H1 (cell line): ENCODE results near the gene FOXP4. TPM values are rescaled to one million over a fixed set of nuclear protein-coding genes. Genes with fewer than 3 reads are reported as not detected.

Experiments
- CTCF ChIA-PET: fragments of 300-600 bp; sonication (Branson Sonifier 250); formaldehyde crosslinking; loops from one replicate; lab custom pipeline; 2021; ENCODE audit not compliant: partially characterized antibody; lab: Charles Lee
- POLR2A ChIA-PET: fragments of 300-600 bp; sonication (Branson Sonifier 250); formaldehyde crosslinking; loops from one replicate; lab custom pipeline; 2021; ENCODE audit warnings: inconsistent platforms; ENCODE audit not compliant: partially characterized antibody; lab: Charles Lee
- DNase-seq, 2 experiments: peaks; one replicate each; pipeline versions ENCODE4 v3.0.0 to v3.0.0-alpha.2; 2010 to 2022; ENCODE audit warnings: low spot score in 2 of 2, low read depth in 1 of 2, mixed read lengths in 1 of 2
- FAIRE-seq: peaks from 2 replicates; lab custom pipeline; 2011; peaks lifted over from hg19 to GRCh38; lab: Jason Lieb, UNC
- H2AFZ ChIP-seq: 2 replicates; pipeline ENCODE4 v1.8.1; 2012; ENCODE audit warnings: low read length, inconsistent platforms
- H2AK5ac ChIP-seq: 2 replicates; pipeline ENCODE4 v1.6.1; 2013; ENCODE audit warnings: low read depth, low read length
- H2BK120ac ChIP-seq: replicated peaks from 2 replicates; pipeline ENCODE3; 2013; ENCODE audit warnings: low read depth, low read length, inconsistent platforms
- H2BK12ac ChIP-seq: 2 replicates; pipeline ENCODE4 v1.6.1; 2013; ENCODE audit warnings: low read depth, low read length
- H2BK15ac ChIP-seq: 2 replicates; pipeline ENCODE4 v1.6.1; 2013; ENCODE audit warnings: low read length
- H2BK20ac ChIP-seq: 2 replicates; pipeline ENCODE4 v1.6.1; 2013; ENCODE audit warnings: low read length
- H2BK5ac ChIP-seq: 2 replicates; pipeline ENCODE4 v1.6.1; 2013; ENCODE audit warnings: low read depth, low read length
- H3K14ac ChIP-seq: 2 replicates; pipeline ENCODE4 v1.6.1; 2013; ENCODE audit warnings: inconsistent platforms; ENCODE audit not compliant: insufficient read length
- H3K18ac ChIP-seq: 2 replicates; pipeline ENCODE4 v1.6.1; 2013; ENCODE audit warnings: low read length; ENCODE audit errors: extremely low read depth
- H3K23ac ChIP-seq: 2 replicates; pipeline ENCODE4 v1.6.1; 2013; ENCODE audit warnings: inconsistent platforms; ENCODE audit not compliant: insufficient read length
- H3K23me2 ChIP-seq: 2 replicates; pipeline ENCODE4 v1.6.1; 2013; ENCODE audit warnings: low read depth, low read length
- H3K27ac ChIP-seq: 2 replicates; pipeline ENCODE4 v1.6.1; 2011; ENCODE audit warnings: low read depth, low read length, inconsistent platforms
- H3K27me3 ChIP-seq, 4 experiments: replicated peaks in 1 of 4; 1 replicate in 1 of 4; 2 replicates in 3 of 4; pipeline versions ENCODE4 v1.6.1 to v1.8.1; 2011 to 2013; ENCODE audit warnings: low read length in 3 of 4, mild to moderate bottlenecking in 3 of 4, inconsistent platforms in 2 of 4, mixed read lengths in 2 of 4, moderate library complexity in 1 of 4; ENCODE audit not compliant: control insufficient read depth in 3 of 4, insufficient read depth in 3 of 4; ENCODE audit errors: extremely low read depth in 1 of 4
- H3K36me3 ChIP-seq, 4 experiments: 2 replicates each; pipeline versions ENCODE4 v1.6.1 to v1.8.1; 2011 to 2013; ENCODE audit warnings: mild to moderate bottlenecking in 4 of 4, low read length in 3 of 4, moderate library complexity in 2 of 4, control low read depth in 1 of 4, inconsistent platforms in 1 of 4; ENCODE audit not compliant: insufficient read depth in 4 of 4, control insufficient read depth in 2 of 4
- H3K4ac ChIP-seq: replicated peaks from 2 replicates; pipeline ENCODE3; 2013; ENCODE audit warnings: low read length, low read depth, mixed read lengths, inconsistent platforms; ENCODE audit not compliant: insufficient read length
- H3K4me1 ChIP-seq, 4 experiments: replicated peaks in 1 of 4; 1 replicate in 1 of 4; 2 replicates in 3 of 4; pipeline versions ENCODE4 v1.6.1 to v1.8.1; 2011 to 2013; ENCODE audit warnings: low read length in 3 of 4, inconsistent platforms in 2 of 4, mixed read lengths in 1 of 4; ENCODE audit not compliant: insufficient read depth in 4 of 4, control insufficient read depth in 3 of 4
- H3K4me2 ChIP-seq, 2 experiments: 2 replicates each; pipeline versions ENCODE4 v1.6.1 to v1.8.1; 2011 to 2013; ENCODE audit warnings: low read depth in 2 of 2, low read length in 2 of 2, control low read depth in 1 of 2, inconsistent platforms in 1 of 2, mild to moderate bottlenecking in 1 of 2; ENCODE audit not compliant: insufficient read depth in 1 of 2
- H3K4me3 ChIP-seq, 4 experiments: fragments of 200-600, 300-600 bp in 1 of 4; sonication (generic), shearing (Covaris generic), sonication (Bioruptor Twin) in 1 of 4; 2 replicates each; pipeline versions ENCODE4 v1.5.1 to v1.8.1; 2011 to 2016; ENCODE audit warnings: low read length in 4 of 4, low read depth in 3 of 4, control low read depth in 2 of 4, inconsistent platforms in 2 of 4, mild to moderate bottlenecking in 2 of 4, mixed read lengths in 1 of 4, moderate library complexity in 1 of 4; ENCODE audit not compliant: insufficient read depth in 2 of 4; ENCODE audit errors: extremely low read depth in 1 of 4
- H3K56ac ChIP-seq: replicated peaks from 2 replicates; pipeline ENCODE3; 2013; ENCODE audit warnings: low read depth, mild to moderate bottlenecking, mixed read lengths, low read length, inconsistent platforms; ENCODE audit not compliant: insufficient read length
- H3K79me1 ChIP-seq: 2 replicates; pipeline ENCODE4 v1.6.1; 2013; ENCODE audit warnings: low read depth, low read length, control low read depth
- H3K79me2 ChIP-seq, 2 experiments: 2 replicates each; pipeline versions ENCODE4 v1.6.1 to v1.8.1; 2012 to 2013; ENCODE audit warnings: low read length in 2 of 2, mild to moderate bottlenecking in 2 of 2, inconsistent platforms in 1 of 2; ENCODE audit not compliant: insufficient read depth in 2 of 2, control insufficient read depth in 1 of 2
- H3K9ac ChIP-seq, 4 experiments: replicated peaks in 1 of 4; 1 replicate in 1 of 4; 2 replicates in 3 of 4; pipeline versions ENCODE4 v1.6.1 to v1.8.1; 2011 to 2013; ENCODE audit warnings: low read depth in 3 of 4, low read length in 3 of 4, control low read depth in 2 of 4, mild to moderate bottlenecking in 2 of 4, moderate library complexity in 2 of 4, inconsistent platforms in 1 of 4; ENCODE audit errors: extremely low read depth in 1 of 4
- H3K9me3 ChIP-seq, 2 experiments: 2 replicates each; pipeline versions ENCODE4 v1.6.1 to v1.8.1; 2012 to 2013; ENCODE audit warnings: mild to moderate bottlenecking in 2 of 2, moderate library complexity in 2 of 2, control low read depth in 1 of 2, inconsistent platforms in 1 of 2, low read depth in 1 of 2, low read length in 1 of 2, mixed read lengths in 1 of 2; ENCODE audit not compliant: insufficient read depth in 2 of 2
- H4K20me1 ChIP-seq, 2 experiments: replicated peaks in 1 of 2; 2 replicates each; pipeline versions ENCODE3 to v1.8.1; 2011 to 2013; ENCODE audit warnings: inconsistent platforms in 2 of 2, low read length in 2 of 2, mild to moderate bottlenecking in 1 of 2; ENCODE audit not compliant: insufficient read depth in 2 of 2, control insufficient read depth in 1 of 2
- H4K5ac ChIP-seq: 2 replicates; pipeline ENCODE4 v1.6.1; 2013; ENCODE audit warnings: low read length, low read depth, mixed read lengths, inconsistent platforms; ENCODE audit not compliant: insufficient read length
- H4K8ac ChIP-seq: 2 replicates; pipeline ENCODE4 v1.8.0; 2013; ENCODE audit warnings: mild to moderate bottlenecking, moderate library complexity, low read length, inconsistent platforms; ENCODE audit not compliant: insufficient read depth; ENCODE audit errors: extremely low read depth
- H4K91ac ChIP-seq: replicated peaks from 2 replicates; pipeline ENCODE3; 2013; ENCODE audit warnings: low read length, mixed read lengths, inconsistent platforms; ENCODE audit not compliant: insufficient read length
- E2F6 ChIP-seq: IDR thresholded peaks from 2 replicates; pipeline ENCODE4 v1.6.1; 2012; ENCODE audit warnings: inconsistent platforms
- PHF8 ChIP-seq: fragments of 200-600 bp; sonication (generic); conservative IDR thresholded peaks from 2 replicates; pipeline ENCODE4 v1.7.1; 2012; ENCODE audit warnings: low read depth, mild to moderate bottlenecking, inconsistent platforms, low read length, moderate library complexity
- POU5F1 ChIP-seq: IDR thresholded peaks from 2 replicates; pipeline ENCODE4 v1.6.1; 2011; ENCODE audit warnings: low read depth, mild to moderate bottlenecking, low read length, moderate library complexity
- RXRA ChIP-seq: IDR thresholded peaks from 2 replicates; pipeline ENCODE4 v1.6.1; 2011; ENCODE audit warnings: low read depth, mild to moderate bottlenecking, low read length, moderate library complexity; ENCODE audit not compliant: insufficient read depth
- TCF12 ChIP-seq: IDR thresholded peaks from 2 replicates; pipeline ENCODE4 v1.6.1; 2011; ENCODE audit warnings: low read depth, mild to moderate bottlenecking, low read length
- WGBS, 2 experiments: shearing (Covaris generic) in 1 of 2; methylation state at CpG; one replicate each; pipeline versions ENCODE4 v1.1.6 to v1.1.7; 2013 to 2015; ENCODE audit warnings: low lambda C conversion rate in 2 of 2, mixed read lengths in 2 of 2, inconsistent platforms in 1 of 2, low coverage in 1 of 2, missing lambda C conversion rate in 1 of 2; ENCODE audit not compliant: insufficient replicate concordance in 2 of 2, insufficient coverage in 1 of 2, insufficient read length in 1 of 2; ENCODE audit errors: extremely low coverage in 1 of 2, missing lambda C conversion rate in 1 of 2; 5-methylcytosine and 5-hydroxymethylcytosine counted together
- polyA plus RNA-seq, 7 experiments: library from polyadenylated mRNA; depleted of rRNA in 3 of 7; stranded (reverse) in 5 of 7; unstranded in 2 of 7; fragments of >200 nt in 5 of 7; fragments of 200-250 nt in 2 of 7; gene quantifications; 1 replicate in 5 of 7; 2 replicates in 1 of 7; 4 replicates in 1 of 7; pipeline versions ENCODE4 v1.2.1 to v1.2.3, GENCODE V29; 2011 to 2013; ENCODE audit warnings: missing spikeins in 2 of 7, mixed read lengths in 2 of 7
- total RNA-seq: library from RNA; stranded (reverse); fragmentation: NEBNext Ultra II Directional; extraction: Animal tissue kit (Norgen Biotek cat#: 25700); gene quantifications from 2 replicates; pipeline ENCODE4 v1.2.1, GENCODE V29; 2021
- TF ChIP-seq, protein P1 (sequence below): IDR thresholded peaks from 2 replicates; pipeline ENCODE4 v1.6.1; 2012; ENCODE audit warnings: low read length, inconsistent platforms
- TF ChIP-seq, protein P2 (sequence below): IDR thresholded peaks from 2 replicates; pipeline ENCODE4 v1.6.1; 2012; ENCODE audit warnings: inconsistent platforms

Gene FOXP4
- total and polyA plus RNA-seq, 2 of the 8 experiments (the other 6 are each of a cell fraction or from before 2014, with no cell fraction given): 4.8 to 13.3 TPM

- Histone ChIP-seq H4K8ac (no peak overlapping the region), H2AFZ (no peak overlapping the region), H3K4me1 (peaks cover 29 to 52% (median 37%) of the 10 kb centered on the region in 4 experiments), H4K5ac (no peak overlapping the region), H4K20me1 (no peaks in the 10 kb centered on the region), H2BK120ac (no peak overlapping the region), H3K4ac (peak overlapping the region; percentile 16), H3K18ac (0 out of 2 replicates have a peak overlapping the region, but pooled peaks have one; percentile 6), H3K79me2 (no peaks in the 10 kb centered on the region; a peak in 1 of 4 replicates), H3K36me3 (no peaks in the 10 kb centered on the region; a peak in 1 of 8 replicates), H3K4me2 (no peak overlapping the region), H2BK20ac (0 out of 2 replicates have a peak overlapping the region, but pooled peaks have one; percentile 55), H2AK5ac (no peak overlapping the region), H3K9me3 (no peaks in the 10 kb centered on the region), H3K79me1 (no peaks in the 10 kb centered on the region), H3K4me3 (no peak overlapping the region), H3K23ac (no peak overlapping the region), H3K27ac (no peak overlapping the region), H3K27me3 (no peaks in the 10 kb centered on the region), H2BK12ac (no peak overlapping the region; the same call in 1 of the 2 replicates), H3K14ac (no peak overlapping the region), H3K9ac (no peak overlapping the region), H2BK5ac (no peak overlapping the region), H4K91ac (no peak overlapping the region), H3K56ac (no peak overlapping the region), H2BK15ac (no peak overlapping the region), H3K23me2 (peaks cover 3% of the 10 kb centered on the region; the same call in 1 of the 2 replicates)
- FAIRE-seq (no peak), DNase-seq (no peak)
- TF ChIP-seq E2F6 (no peak), TCF12 (no peak), POU5F1 (no peak), RXRA (no peak), PHF8 (no peak)
- TF ChIP-seq, protein P1, sequence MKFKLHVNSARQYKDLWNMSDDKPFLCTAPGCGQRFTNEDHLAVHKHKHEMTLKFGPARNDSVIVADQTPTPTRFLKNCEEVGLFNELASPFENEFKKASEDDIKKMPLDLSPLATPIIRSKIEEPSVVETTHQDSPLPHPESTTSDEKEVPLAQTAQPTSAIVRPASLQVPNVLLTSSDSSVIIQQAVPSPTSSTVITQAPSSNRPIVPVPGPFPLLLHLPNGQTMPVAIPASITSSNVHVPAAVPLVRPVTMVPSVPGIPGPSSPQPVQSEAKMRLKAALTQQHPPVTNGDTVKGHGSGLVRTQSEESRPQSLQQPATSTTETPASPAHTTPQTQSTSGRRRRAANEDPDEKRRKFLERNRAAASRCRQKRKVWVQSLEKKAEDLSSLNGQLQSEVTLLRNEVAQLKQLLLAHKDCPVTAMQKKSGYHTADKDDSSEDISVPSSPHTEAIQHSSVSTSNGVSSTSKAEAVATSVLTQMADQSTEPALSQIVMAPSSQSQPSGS: no peak
- TF ChIP-seq, protein P2, sequence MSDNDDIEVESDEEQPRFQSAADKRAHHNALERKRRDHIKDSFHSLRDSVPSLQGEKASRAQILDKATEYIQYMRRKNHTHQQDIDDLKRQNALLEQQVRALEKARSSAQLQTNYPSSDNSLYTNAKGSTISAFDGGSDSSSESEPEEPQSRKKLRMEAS: no peak
- WGBS, 2 experiments: 70% methylated on average over 2 of the region's 2 CpGs; no CpG with 5 or more reads in 1 of the 2 experiments
- ChIA-PET CTCF (interaction anchor here (0.5 to 2.0 kb wide), 7 partner anchors 13 to 198 kb away, joined by 3 to 4 read pairs (median 3); no protein-coding TSS in a partner anchor), POLR2A (no interaction called here)
Measured at GRCh38 chr6:41572613-41573012, 26.4 kb downstream of the FOXP4 start.
